Endothelial cell of umbilical vein (primary cell): Measurements from ENCODE around the gene ABLIM2.

ENCODE experiments used
- CTCF ChIP-seq, 2 donors: IDR thresholded peaks; 1 replicate in 1 of 2; 2 replicates in 1 of 2; pipeline ENCODE4 v1.5.1; 2011; ENCODE audit warnings: low read length in 2 of 2, mild to moderate bottlenecking in 2 of 2, moderate library complexity in 2 of 2, control low read depth in 1 of 2, inconsistent platforms in 1 of 2, low read depth in 1 of 2; ENCODE audit not compliant: insufficient read depth in 1 of 2; ENCODE audit errors: extremely low read depth in 1 of 2
- EZH2 ChIP-seq: IDR thresholded peaks from 2 replicates; pipeline ENCODE4 v1.6.1; 2012; ENCODE audit warnings: borderline replicate concordance, low read depth, mild to moderate bottlenecking, moderate library complexity, low read length, inconsistent platforms; ENCODE audit not compliant: severe bottlenecking
- FOS ChIP-seq: IDR thresholded peaks from 2 replicates; pipeline ENCODE4 v1.6.1; 2011; ENCODE audit warnings: mild to moderate bottlenecking, low read length, moderate library complexity, borderline replicate concordance; ENCODE audit not compliant: insufficient read depth
- GATA2 ChIP-seq: IDR thresholded peaks from 2 replicates; pipeline ENCODE4 v1.7.0; 2011; ENCODE audit warnings: low read depth, mild to moderate bottlenecking, moderate library complexity, mixed read lengths, low read length; ENCODE audit not compliant: insufficient read length, insufficient read depth
- JUN ChIP-seq: IDR thresholded peaks from 2 replicates; pipeline ENCODE4 v1.6.1; 2011; ENCODE audit warnings: borderline replicate concordance, low read depth; ENCODE audit not compliant: insufficient read length, insufficient read depth
- MYC ChIP-seq: IDR thresholded peaks from one replicate; pipeline ENCODE4 v1.6.1; 2011; ENCODE audit warnings: mild to moderate bottlenecking, low read depth, low read length
- POLR2A ChIP-seq: IDR thresholded peaks from 2 replicates; pipeline ENCODE4 v1.6.1; 2012; ENCODE audit warnings: low read depth, mild to moderate bottlenecking, control low read depth, low read length
- POLR2AphosphoS5 ChIP-seq: IDR thresholded peaks from 2 replicates; pipeline ENCODE4 v1.6.1; 2012; ENCODE audit warnings: low read depth, mild to moderate bottlenecking, control low read depth, low read length, moderate library complexity; ENCODE audit not compliant: insufficient read depth

DNA sequence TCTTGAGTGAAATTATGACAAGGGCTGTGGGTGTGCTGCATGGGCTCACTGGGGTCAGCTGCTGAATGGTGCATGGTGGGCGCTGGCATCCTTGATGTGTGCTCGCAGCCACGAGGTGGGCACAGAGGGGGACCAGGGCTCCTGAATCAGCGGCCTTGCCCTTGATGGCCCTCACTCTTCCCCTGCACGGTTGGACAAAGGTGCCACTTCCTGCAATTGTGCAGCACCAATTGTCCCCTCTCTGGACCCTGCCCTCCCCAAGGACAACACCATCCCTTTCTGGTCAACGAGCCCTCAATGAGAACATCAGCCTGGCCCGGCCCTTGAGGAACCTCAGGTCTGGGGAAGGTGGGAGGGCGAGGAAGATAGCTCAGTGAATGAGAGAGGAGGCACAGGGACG, 16.1 kb downstream of the ABLIM2 start:
- no peak for TF ChIP-seq POLR2A
- no peak for TF ChIP-seq CTCF (IDR thresholded peaks at IDR 0.05; ENCODE audit: extremely low read depth in 1 of 2, insufficient read depth in 1 of 2, low read depth in 1 of 2, low read length in 2 of 2)
- no peak for TF ChIP-seq EZH2
- no peak for TF ChIP-seq FOS
- no peak for TF ChIP-seq POLR2AphosphoS5
- no peak for TF ChIP-seq GATA2
- TF ChIP-seq MYC, result no peak
- TF ChIP-seq JUN, result no peak
